NCI-H2081 treated with DMSO at 0.1 percent for 48 hours (cell line): Measurements from ENCODE around the gene SCCPDH.
A peak's percentile ranks its signal among the peaks of the same experiment; 100 is the strongest.
"Not testable (repeated sequence)": the region's sequence is repeated elsewhere in the genome, so short reads cannot be mapped to it uniquely, and the experiment has no call there.

Experiments
- DNase-seq: peaks from one replicate; lab custom pipeline; 2025; lab: John Stamatoyannopoulos, UW

The SCCPDH gene

DNA sequence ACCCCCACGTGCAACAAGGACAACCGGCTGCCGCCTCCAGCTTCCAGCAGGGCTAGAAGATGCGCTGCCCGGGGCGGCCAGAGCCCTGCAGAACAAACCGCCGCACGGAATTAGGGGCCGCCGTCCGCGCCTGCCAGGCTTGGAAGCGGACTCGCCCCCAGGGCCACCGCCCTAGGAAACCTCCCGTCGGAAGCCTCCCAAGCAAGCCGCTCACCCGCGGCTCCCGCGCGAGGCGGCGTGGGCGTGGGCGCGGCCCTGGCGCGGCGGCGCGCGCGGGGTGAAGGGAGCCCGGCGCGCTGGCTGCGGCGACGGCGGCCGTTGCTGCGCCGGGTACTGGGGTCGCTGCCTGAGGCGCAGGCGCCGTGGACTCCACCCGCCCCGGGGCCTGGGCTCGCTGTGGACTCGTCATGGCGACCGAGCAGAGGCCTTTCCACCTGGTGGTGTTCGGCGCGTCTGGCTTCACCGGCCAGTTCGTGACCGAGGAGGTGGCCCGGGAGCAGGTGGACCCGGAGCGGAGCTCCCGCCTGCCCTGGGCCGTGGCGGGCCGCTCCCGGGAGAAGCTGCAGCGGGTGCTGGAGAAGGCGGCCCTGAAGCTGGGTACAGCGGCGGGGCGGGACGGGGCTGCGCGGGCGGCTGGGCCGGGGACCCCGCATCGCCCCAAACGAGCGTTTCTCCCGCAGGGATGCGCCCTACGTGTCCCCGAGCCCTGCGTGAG lies at the start of gene SCCPDH:
TSS of gene SCCPDH (plus strand) at position 394 of the 715 bp plus-strand sequence. CDS start at position 408, 14 bp downstream.
- peak; percentile 18 for DNase-seq

DNA sequence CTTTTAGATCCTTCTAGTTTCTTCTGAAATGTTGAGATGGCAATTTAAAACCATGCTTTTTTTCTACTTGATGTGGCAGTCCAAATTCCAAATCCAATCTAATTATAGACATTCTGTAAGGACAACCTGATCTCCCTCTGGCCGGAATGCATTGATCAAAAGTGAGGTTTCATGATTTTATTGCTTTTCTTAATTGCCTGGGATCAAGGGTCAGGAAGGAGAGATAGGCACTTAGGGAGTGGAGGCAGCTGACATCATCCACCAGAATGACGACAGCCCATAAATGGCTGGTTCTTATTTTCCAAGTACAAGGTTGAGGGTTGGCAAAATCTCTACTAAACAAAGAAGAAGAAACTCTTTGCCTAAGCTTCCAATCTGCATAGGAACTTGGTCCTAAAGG lies 46.4 kb upstream of the SCCPDH start:
- no peak for DNase-seq

GRCh38 chr1:246678816-246679793 lies 45.1 kb upstream of the SCCPDH start:
- DNase-seq, result no peak

GRCh38 chr1:246679794-246680177 lies 44.4 kb upstream of the SCCPDH start:
- no peak for DNase-seq

DNA sequence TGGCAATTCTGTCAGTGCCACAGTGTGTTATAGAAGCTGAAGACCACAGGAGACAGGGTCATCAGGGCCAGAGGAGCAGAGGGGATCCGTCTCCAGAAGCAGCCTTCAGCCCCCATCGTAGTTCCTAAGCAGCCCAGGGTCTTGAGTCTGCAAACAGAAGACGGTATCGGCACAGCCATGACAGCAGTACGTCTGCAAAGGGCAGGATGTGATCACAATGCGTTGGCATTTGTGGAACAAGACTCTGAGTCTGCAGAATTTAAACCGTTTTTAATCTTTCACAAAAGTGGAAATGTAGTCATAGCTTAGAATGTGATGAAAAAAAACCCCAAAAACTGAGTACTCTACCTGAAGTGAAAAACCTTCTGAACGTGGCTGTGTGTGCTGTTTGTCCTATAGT lies 44.0 kb upstream of the SCCPDH start:
- DNase-seq, result no peak

DNA sequence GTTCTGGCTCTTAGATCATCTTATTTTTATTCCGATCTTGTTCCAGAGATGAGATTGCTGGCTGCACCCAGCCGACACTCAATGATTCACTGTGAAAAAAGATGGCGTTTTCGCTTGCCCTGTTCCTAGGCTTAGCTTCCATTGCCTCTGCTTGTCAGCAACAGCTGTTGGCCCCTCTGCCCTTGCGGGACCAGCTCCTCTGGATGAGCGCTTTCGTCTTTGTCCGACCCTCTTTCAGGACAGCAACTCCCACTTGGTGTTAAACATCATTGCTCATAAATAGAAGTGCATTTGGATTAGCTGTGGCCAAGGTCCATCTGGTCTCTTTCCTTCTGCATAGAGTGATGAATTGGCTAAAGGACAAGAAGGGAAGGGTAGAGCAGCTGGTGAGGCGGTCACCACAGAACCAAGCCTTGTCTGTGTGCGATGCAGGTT lies 43.5 kb upstream of the SCCPDH start:
- no peak for DNase-seq

GRCh38 chr1:246681900-246682895 lies 42.0 kb upstream of the SCCPDH start:
- no peak for DNase-seq

DNA sequence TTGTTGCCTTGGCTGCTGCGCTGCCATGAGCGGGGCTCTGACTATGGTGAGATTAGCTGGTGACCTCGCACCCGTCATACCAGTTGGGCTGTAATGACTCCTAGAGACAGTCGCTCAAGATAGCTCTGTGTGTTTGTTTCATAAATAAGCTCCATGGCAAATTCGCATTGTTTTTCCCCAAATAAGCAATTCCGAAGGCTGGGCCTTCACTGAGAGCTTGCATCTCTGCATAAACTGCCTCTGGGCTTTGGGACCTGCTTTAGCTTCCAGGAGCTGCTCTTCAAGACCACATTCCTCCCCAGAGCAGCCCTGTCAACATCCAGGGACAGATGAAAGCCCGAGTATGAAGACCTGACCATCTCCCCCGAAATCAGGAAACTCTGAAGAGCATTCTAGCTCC lies 40.7 kb upstream of the SCCPDH start:
- no peak for DNase-seq

DNA sequence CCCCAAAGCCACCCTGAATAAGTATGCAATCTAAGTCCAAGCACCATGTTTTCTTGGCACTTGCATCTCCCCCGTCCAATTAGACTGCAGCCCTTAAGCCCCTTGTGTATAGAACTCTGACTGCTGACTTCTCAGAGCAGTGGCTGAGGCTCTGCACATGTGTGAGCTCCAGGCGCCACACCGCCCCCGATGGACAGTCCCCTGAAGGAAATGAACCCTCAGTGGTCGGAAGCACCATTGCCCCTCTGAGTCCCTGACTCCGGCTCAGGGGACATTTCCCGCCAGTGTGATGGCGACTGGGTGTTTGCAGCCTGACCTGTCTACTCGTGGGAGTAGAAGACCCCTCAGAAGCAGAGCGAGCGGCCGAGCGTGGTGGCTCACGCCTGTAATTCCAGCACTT lies 37.2 kb upstream of the SCCPDH start:
- DNase-seq, result no peak

- peak; percentile 80 for DNase-seq
Observed at GRCh38 chr1:246689409-246690008, 34.7 kb upstream of the SCCPDH start.

DNA sequence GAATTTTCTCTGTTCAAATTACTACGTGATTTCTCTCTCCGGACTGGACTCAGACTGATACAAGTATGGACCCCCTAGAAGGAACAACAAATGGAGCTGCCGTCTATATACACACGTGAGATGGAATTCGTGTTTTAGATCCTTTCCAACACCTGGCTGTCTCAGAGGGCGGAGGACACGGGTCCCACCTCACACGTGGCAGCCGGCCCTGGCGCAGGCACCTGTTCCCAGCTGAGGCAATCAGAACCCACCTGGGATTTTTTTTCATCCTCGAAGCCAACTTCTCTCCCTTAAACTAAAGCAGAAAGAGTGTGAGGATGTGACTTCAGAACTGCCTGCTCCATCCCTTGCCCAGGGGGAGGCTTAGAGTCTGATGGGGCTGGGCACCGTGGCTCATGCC lies 34.1 kb upstream of the SCCPDH start:
- DNase-seq, result no peak

DNA sequence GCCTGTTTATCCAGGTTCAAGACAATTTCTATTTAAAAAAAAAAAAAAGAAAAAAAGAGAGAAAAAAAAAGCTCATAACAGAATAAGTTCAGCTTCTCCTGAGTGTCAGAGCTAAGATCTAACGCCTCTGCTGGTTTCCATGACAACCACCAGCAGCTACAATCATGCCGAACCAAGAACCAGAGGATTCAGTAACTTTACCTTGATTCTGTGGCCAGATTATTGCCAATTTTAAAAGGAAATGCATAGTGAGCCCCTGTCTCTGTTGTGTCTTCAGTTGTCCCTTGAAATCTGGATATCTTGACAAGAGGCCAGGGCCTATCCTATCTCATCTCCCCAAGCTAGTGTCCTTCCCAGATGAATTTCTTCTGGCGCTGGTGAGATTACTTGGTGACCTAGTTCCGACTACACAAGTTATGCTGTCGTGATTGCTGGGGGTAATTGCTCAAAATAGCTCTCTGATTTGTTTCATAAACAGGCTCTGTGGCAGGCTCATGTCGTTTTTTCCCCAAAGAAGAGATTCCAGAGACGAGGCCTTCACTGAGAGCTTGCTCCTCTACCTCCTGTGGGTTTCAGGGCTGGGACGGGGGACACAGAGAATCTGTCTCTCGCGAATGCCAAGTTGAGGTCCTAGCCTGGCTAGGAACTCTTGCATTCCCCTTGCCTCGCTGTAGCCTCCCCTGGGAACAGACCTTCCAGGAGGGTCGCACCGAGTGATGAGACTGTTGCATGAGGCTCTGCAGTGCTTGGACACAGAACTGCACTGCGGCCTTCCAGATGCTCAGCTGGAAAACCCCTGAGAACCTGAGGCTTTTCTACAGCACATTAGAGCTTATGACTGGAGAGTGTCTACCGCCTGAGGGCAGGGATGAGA lies 32.4 kb upstream of the SCCPDH start:
- DNase-seq, result no peak

DNA sequence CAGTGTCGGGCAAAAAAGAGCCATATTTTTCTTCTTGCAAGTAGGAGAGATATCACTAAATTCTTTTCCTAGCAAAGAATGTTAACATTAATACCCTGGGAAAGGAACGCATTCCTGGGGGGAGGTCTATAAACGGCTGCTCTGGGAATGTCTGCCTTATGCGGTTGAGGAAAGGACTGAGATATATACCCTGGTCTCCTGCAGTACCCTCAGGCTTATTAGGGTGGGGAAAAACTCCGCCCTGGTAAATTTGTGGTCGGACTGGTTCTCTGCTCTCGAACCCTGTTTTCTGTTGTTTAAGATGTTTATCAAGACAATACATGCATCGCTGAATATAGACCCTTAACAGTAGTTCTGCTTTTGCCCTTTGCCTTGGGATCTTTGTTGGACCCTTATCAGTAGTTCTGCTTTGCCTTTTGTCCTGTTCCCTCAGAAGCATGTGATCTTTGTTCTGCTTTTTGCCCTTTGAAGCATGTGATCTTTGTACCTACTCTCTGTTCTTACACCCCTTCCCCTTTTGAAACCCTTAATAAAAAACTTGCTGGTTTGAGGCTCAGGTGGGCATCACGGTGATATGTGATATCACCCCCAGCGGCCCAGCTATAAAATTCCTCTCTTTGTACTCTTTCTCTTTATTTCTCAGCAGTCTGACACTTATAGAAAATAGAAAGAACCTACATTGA lies 29.9 kb upstream of the SCCPDH start:
- DNase-seq, result not testable (repeated sequence)

DNA sequence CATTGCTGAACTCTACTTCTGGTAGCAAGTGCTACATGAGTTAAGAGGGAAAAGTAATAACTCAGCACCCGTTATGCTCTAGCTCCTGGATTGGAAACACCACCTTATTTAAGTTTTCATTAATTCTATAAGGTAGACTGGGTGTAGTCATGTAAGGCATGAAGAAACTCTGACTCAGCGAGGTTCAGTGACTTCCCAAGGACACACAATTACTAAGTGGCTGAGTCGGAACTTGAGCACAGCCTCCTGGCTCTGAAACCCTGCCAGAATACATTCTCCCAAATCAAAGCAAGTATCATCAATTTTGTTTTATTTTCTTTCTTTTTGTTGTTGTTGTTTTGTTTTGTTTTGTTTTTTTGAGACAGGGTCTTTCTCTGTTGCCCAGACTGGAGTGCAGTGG lies 29.1 kb upstream of the SCCPDH start:
- no peak for DNase-seq

- DNase-seq, result no peak
Observed at GRCh38 chr1:246695666-246696065, 28.5 kb upstream of the SCCPDH start.

GRCh38 chr1:246698466-246699094 lies 25.6 kb upstream of the SCCPDH start:
- DNase-seq, result no peak

DNA sequence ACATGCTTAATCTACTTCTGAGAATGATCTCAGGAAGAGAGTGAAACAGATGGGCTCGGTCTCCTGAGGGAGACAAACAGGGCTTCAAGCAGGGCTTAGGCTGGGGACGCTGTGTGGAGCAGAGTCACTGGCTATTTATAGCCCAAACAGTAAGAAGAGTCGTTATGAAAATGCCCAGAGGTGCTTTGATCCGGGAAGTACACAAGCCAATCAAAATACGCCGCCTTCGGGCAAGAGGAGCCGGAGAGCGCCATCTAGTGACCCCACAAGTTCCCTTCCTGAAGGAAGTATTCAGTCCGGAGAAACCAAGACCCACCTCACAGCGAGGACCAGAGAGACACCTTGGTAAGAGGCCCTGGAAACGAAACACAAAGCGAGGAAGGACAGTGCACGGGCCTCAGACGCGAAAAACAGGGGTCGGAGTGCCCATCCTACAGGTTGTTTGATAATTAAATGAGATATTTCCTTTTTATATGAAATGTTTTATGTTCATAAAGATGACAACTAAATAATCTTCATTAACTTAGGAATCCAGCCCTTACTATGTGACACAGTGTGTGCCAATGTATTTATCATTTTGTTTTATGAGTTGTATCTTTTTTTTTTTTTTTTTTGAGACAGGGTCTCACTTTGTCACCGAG lies 25.0 kb upstream of the SCCPDH start:
- DNase-seq, result peak; percentile 82

DNA sequence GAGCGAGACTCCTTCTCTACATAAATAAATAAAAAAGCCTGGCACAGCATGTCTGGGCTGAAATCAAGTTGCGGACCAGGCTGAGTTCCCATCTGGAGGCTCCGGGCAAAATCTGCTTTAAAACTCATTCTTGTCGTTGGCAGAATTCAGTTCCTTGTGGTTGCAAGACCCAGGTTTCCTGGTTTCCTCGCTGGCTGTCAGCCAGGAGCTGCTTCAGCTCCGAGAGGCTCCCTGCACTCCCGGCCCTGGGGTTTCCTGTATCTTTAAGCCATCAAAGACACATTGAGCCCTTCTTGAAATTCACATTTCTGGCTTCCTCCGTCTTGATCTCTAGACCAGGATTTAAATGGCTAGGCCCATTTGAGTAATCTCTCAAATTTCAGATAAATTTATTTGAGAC lies 20.6 kb upstream of the SCCPDH start:
- no peak for DNase-seq

DNA sequence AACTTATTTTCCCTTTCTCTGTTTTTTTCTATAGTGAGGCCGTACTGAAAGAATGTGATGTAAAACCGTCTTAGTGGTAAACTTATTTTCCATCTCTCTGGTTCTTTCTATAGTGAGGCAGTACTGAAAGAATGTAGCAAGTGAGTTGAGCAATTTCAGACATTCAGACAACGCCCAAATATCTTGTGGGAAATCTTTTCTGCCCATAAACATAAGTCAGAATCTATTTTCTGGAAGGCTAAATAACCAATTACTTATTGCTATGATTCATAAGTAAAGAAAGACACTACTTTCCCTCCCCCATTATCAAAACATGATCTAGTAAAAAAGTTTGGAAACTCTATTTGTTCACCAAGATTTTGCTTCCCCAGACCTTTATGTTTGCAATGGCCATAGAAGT lies 18.8 kb upstream of the SCCPDH start:
- DNase-seq, result no peak
